Measurements from ENCODE around the gene KIF3B. TPM values are rescaled to one million over a fixed set of nuclear protein-coding genes. Genes with fewer than 3 reads are reported as not detected.

KIF3B gene
- total and polyA plus RNA-seq, 11 donors: 3.2 to 25.4 (median 11.4) TPM

DNA sequence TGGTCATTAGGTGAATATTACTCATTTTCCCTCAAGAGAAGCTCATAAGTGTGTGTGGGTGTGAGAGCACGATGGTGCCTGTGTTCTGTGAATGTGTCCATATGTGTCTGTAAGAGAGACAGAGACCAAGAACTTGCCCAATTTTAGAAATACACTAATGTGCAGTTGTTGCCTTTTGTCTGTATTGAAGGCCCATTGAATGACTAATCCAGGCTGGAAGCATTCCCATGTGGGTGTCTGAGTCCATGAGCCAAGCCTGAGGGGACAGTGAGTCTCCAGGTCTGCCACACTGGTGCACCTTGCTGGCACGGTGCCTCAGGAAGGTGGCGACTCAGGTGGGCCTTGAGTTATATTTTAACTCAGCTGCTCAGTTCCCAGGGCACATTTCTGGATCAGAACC lies 55.2 kb downstream of the KIF3B start:
- no peaks in the 10 kb centered on the region for H3K9me3 ChIP-seq
- no peak for DNase-seq
- peaks cover 4 to 47% (median 33%) of the 10 kb centered on the region in 12 donors for H3K4me1 ChIP-seq
- peaks cover 0 to 46% (median 30%) of the 10 kb centered on the region in 9 donors for H3K36me3 ChIP-seq
- WGBS, 4 donors: 84 to 91% (median 87%) methylated on average over 3 of the region's 3 CpGs
- ATAC-seq: peak in 2 of 4 donors; percentile 37 to 48
- no peak for TF ChIP-seq POLR2A (IDR thresholded peaks at IDR 0.05)
- TF ChIP-seq, protein P1, sequence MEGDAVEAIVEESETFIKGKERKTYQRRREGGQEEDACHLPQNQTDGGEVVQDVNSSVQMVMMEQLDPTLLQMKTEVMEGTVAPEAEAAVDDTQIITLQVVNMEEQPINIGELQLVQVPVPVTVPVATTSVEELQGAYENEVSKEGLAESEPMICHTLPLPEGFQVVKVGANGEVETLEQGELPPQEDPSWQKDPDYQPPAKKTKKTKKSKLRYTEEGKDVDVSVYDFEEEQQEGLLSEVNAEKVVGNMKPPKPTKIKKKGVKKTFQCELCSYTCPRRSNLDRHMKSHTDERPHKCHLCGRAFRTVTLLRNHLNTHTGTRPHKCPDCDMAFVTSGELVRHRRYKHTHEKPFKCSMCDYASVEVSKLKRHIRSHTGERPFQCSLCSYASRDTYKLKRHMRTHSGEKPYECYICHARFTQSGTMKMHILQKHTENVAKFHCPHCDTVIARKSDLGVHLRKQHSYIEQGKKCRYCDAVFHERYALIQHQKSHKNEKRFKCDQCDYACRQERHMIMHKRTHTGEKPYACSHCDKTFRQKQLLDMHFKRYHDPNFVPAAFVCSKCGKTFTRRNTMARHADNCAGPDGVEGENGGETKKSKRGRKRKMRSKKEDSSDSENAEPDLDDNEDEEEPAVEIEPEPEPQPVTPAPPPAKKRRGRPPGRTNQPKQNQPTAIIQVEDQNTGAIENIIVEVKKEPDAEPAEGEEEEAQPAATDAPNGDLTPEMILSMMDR (IDR thresholded peaks at IDR 0.05): no peak
- intact Hi-C loops (cut with DNase I): loop anchor here in 9 of 10 donors (5.0 to 10.0 kb wide), 6 partner anchors 45 to 322 kb away; no protein-coding TSS in a partner anchor
- no peaks in the 10 kb centered on the region for H3K27me3 ChIP-seq
- peak overlapping the region in 2 of 12 donors; percentile 9 to 90 for H3K27ac ChIP-seq
- no peak overlapping the region for H3K4me3 ChIP-seq

DNA sequence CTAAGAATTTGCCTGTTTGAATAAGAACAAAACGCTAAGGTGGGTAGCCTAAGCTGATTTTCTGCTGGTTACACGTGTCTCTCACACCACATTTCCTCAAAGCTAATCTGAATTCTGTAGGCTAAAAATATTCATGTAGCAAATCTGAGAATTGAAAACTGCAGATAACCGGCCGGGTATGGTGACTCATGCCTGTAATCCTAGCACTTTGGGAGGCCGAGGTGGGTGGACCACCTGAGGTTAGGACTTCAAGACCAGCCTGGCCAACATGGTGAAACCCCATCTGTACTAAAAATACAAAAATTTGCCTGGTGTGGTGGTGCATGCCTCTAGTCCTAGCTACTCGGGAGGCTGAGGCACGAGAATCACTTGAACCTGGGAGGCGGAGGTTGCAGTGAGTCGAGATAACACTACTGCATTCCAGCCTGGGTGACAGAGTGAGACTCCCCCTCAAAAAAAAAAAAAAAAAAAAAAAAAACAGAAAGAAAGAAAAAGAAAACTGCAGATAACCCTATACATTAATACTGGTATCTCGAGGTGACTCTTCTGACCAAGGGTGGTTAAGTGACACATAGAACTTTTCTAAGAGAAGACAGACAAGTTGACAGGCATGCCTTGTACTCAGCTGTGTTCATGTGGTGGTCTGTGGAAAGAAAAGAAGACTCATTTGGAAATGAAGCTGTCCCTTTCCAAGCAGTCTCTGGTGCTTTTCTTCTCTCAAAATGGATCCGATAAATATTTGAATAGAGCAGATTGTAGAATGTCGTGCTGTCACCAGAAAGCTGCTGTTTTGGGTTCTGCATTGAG lies 55.9 kb downstream of the KIF3B start:
- 66 to 73% (median 70%) methylated on average over 12 of the region's 12 CpGs for whole genome bisulfite sequencing, 4 donors
- Histone ChIP-seq H3K27ac (peak overlapping the region; percentile 28 to 90 (median 78)), H3K4me1 (peaks cover 4 to 47% (median 33%) of the 10 kb centered on the region in 12 donors), H3K4me3 (no peak overlapping the region), H3K27me3 (no peaks in the 10 kb centered on the region), H3K36me3 (peaks cover 0 to 41% (median 28%) of the 10 kb centered on the region in 9 donors), H3K9me3 (no peaks in the 10 kb centered on the region)
- intact Hi-C loops (cut with DNase I): loop anchor here in 9 of 10 donors (5.0 to 10.0 kb wide), 6 partner anchors 46 to 321 kb away; no protein-coding TSS in a partner anchor
- TF ChIP-seq POLR2A (IDR thresholded peaks at IDR 0.05): no peak
- TF ChIP-seq, protein P1 (IDR thresholded peaks at IDR 0.05): no peak
- ATAC-seq (peak in 1 of 4 donors; percentile 5), DNase-seq (no peak)

DNA sequence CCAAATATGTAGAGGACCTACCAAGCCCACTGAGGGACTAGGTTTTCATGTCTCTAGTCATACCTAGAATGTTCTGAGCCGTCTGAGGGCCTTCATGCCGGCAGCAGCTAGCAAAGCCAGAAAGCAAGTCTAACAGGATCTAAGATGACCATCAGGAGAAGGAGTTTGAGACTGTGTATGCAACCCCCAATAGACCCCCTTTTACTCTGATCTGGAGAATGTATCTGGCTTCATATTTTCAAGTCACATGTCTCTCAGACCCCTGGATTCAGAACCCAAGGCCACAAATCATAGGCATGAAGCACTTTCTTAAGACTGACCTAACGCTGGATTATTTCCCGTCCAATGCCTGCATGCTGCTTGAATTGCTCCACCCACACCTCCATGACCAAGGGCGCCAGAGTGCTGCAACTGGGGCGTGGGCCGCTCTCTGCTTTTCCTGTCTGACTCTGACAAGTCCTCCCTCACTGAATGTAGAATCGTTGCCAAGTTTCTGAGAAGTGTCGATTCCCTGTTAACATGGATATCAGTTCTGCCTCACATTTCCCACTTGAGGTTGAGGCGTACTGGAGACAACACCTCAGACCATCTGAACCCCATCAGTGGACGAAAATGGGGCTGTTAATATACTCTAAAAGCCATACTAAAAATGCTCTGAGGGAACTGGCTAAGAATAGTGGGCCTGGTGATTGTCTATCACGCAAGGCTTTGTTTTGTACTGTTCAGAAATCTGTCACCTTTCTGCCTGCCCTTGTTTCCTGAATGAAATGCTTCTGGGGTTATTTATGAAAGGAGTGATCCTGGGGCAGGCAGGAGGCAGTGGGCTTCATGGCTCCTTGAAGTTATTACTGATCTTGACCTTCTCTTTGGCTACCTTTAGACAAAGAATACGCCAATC lies 56.8 kb downstream of the KIF3B start:
- intact Hi-C loops (cut with DNase I): loop anchor here in 9 of 10 donors (2.0 to 10.0 kb wide), 7 partner anchors 25 to 321 kb away; partner anchors contain the start of gene ASXL1 (in 1 of the 9)
- no peaks in the 10 kb centered on the region for H3K27me3 ChIP-seq

More for the DNA sequence above, 56.8 kb downstream of the KIF3B start:
- DNase-seq (peak; percentile 77 to 84 (median 83)), ATAC-seq (peak; percentile 84 to 94 (median 89))
- peaks cover 0 to 32% (median 28%) of the 10 kb centered on the region in 9 donors for H3K36me3 ChIP-seq
- peaks cover 4 to 49% (median 34%) of the 10 kb centered on the region in 12 donors for H3K4me1 ChIP-seq
- TF ChIP-seq, protein P1 (IDR thresholded peaks at IDR 0.05): no peak
- TF ChIP-seq POLR2A (IDR thresholded peaks at IDR 0.05): no peak
- no peak overlapping the region for H3K4me3 ChIP-seq
- 27 to 35% (median 32%) methylated on average over 13 of the region's 13 CpGs for WGBS, 4 donors
- peak overlapping the region; percentile 28 to 90 (median 78) for H3K27ac ChIP-seq
- no peaks in the 10 kb centered on the region for H3K9me3 ChIP-seq

Measured in heart left ventricle (tissue), 16 donors.